K562 (cell line): Measurements from ENCODE around the gene STK31. TPM values are rescaled to one million over a fixed set of nuclear protein-coding genes. Genes with fewer than 3 reads are reported as not detected.

Experiments
- ATAC-seq: fragments of 200-7000 bp; cut with Tn5 transposase; 3 replicates; pipeline ENCODE4 v1.9.1; 2020; ENCODE audit warnings: moderate library complexity
- BruUV-seq: library from RNA; stranded (reverse); fragments of 400-500 nt; replicated peaks from 2 replicates; lab custom pipeline; 2021; lab: Mats Ljungman, UMichigan
- CTCF ChIA-PET: fragments of 300-600 bp; formaldehyde crosslinking; extraction: SDS; loops from one replicate; lab custom pipeline; 2021; ENCODE audit warnings: low intra/inter-chr PET ratio; lab: Yijun Ruan, JAX
- POLR2A ChIA-PET: fragments of 300-600, 350-650 bp; sonication (Branson Sonifier 250); formaldehyde crosslinking; extraction: SDS; loops from one replicate; lab custom pipeline; 2021; ENCODE audit warnings: antibody characterized with exemption, inconsistent platforms; lab: Yijun Ruan, JAX
- DNase-seq, 4 experiments: peaks; one replicate each; pipeline versions ENCODE4 v3.0.0 to v3.0.0-alpha.2; 2011 to 2018; ENCODE audit warnings: low spot score in 3 of 4, mixed read lengths in 3 of 4; ENCODE audit errors: extremely low read depth in 1 of 4
- FAIRE-seq: peaks from 2 replicates; lab custom pipeline; 2011; peaks lifted over from hg19 to GRCh38; lab: Jason Lieb, UNC
- H2AFZ ChIP-seq: 2 replicates; pipeline ENCODE4 v1.6.0; 2011; ENCODE audit warnings: low read depth, low read length, control low read depth, inconsistent platforms
- H3K27ac ChIP-seq: fragments of 200-600 bp; 3 replicates; pipeline ENCODE4 v1.8.0; 2011; ENCODE audit warnings: low read depth, mild to moderate bottlenecking, control low read depth, inconsistent platforms, low read length, moderate library complexity, mixed read lengths; ENCODE audit errors: extremely low read depth
- H3K27me3 ChIP-seq, 2 experiments: fragments of 300-600 bp in 1 of 2; 2 replicates in 1 of 2; 3 replicates in 1 of 2; pipeline versions ENCODE4 v1.6.0 to v1.8.0; 2011; ENCODE audit warnings: inconsistent platforms in 2 of 2, low read length in 2 of 2, mild to moderate bottlenecking in 1 of 2, mixed read lengths in 1 of 2, moderate library complexity in 1 of 2; ENCODE audit not compliant: control insufficient read depth in 2 of 2, insufficient read depth in 2 of 2
- H3K36me3 ChIP-seq: fragments of 300-600 bp; 3 replicates; pipeline ENCODE4 v1.8.0; 2011; ENCODE audit warnings: mild to moderate bottlenecking, low read length, inconsistent platforms; ENCODE audit not compliant: control insufficient read depth, insufficient read depth
- H3K4me1 ChIP-seq, 2 experiments: fragments of 200-600 bp in 1 of 2; replicated peaks in 1 of 2; 2 replicates in 1 of 2; 3 replicates in 1 of 2; pipeline versions ENCODE4 v1.5.1 to v1.8.0; 2011; ENCODE audit warnings: inconsistent platforms in 2 of 2, low read length in 2 of 2, mild to moderate bottlenecking in 1 of 2, mixed read lengths in 1 of 2, moderate library complexity in 1 of 2; ENCODE audit not compliant: control insufficient read depth in 2 of 2, insufficient read depth in 2 of 2
- H3K4me2 ChIP-seq: 2 replicates; pipeline ENCODE4 v1.6.1; 2011; ENCODE audit warnings: low read length, control low read depth, inconsistent platforms, mixed read lengths; ENCODE audit not compliant: insufficient read depth
- H3K4me3 ChIP-seq: fragments of 200-600 bp; sonication (generic), shearing (Covaris generic); 2 replicates; pipeline ENCODE4 v1.5.1; 2016; ENCODE audit warnings: control low read depth, inconsistent platforms
- H3K79me2 ChIP-seq: fragments of 200-600 bp; 3 replicates; pipeline ENCODE4 v1.8.0; 2011; ENCODE audit warnings: low read length, inconsistent platforms; ENCODE audit not compliant: control insufficient read depth, insufficient read depth
- H3K9ac ChIP-seq, 2 experiments: 2 replicates each; pipeline versions ENCODE4 v1.6.0 to v1.6.1; 2011; ENCODE audit warnings: low read depth in 2 of 2, low read length in 2 of 2, control low read depth in 1 of 2, inconsistent platforms in 1 of 2, mild to moderate bottlenecking in 1 of 2, mixed read lengths in 1 of 2; ENCODE audit not compliant: insufficient read depth in 1 of 2
- H3K9me1 ChIP-seq: one replicate; pipeline ENCODE4 v1.6.0; 2011; ENCODE audit warnings: inconsistent platforms, mild to moderate bottlenecking, low read length, moderate library complexity; ENCODE audit not compliant: control insufficient read depth, insufficient read depth
- H3K9me3 ChIP-seq: replicated peaks from 2 replicates; pipeline ENCODE4 v1.5.1; 2011; ENCODE audit warnings: low read depth, low read length, inconsistent platforms; ENCODE audit not compliant: control insufficient read depth, insufficient read depth
- H4K20me1 ChIP-seq: replicated peaks from 2 replicates; pipeline ENCODE4 v1.6.1; 2011; ENCODE audit warnings: low read length, inconsistent platforms, mixed read lengths; ENCODE audit not compliant: control insufficient read depth, insufficient read depth
- L3MBTL2 ChIP-seq: fragments of 450-650 bp; IDR thresholded peaks from 2 replicates; pipeline ENCODE4 v1.6.1; 2016; ENCODE audit warnings: mild to moderate bottlenecking, moderate library complexity
- MED1 ChIP-seq: sonication (generic); formaldehyde crosslinking; IDR thresholded peaks from 2 replicates; pipeline ENCODE4 v1.8.1; 2023; ENCODE audit warnings: missing genetic modification reagents, borderline replicate concordance
- NFRKB ChIP-seq: fragments of 450-650 bp; IDR thresholded peaks from 2 replicates; pipeline ENCODE4 v1.6.1; 2016; ENCODE audit warnings: low read depth
- PURB ChIP-seq: sonication (generic); formaldehyde crosslinking; IDR thresholded peaks from 2 replicates; pipeline ENCODE4 v1.9.0; 2021; ENCODE audit warnings: low read depth, mild to moderate bottlenecking, missing genetic modification reagents
- ZNF217 ChIP-seq: sonication (generic); formaldehyde crosslinking; IDR thresholded peaks from 2 replicates; pipeline ENCODE4 v1.8.0; 2022; ENCODE audit warnings: mild to moderate bottlenecking, missing genetic modification reagents
- ZNF507 ChIP-seq: conservative IDR thresholded peaks from 2 replicates; pipeline ENCODE4 v1.6.1; 2017; ENCODE audit warnings: missing genetic modification characterization, missing compliant biosample characterization
- ZNF586 ChIP-seq: fragments of 450-650 bp; formaldehyde crosslinking; conservative IDR thresholded peaks from 2 replicates; pipeline ENCODE4 v1.4.0; 2020; ENCODE audit warnings: mild to moderate bottlenecking, moderate library complexity
- ZSCAN32 ChIP-seq: fragments of 450-650 bp; formaldehyde crosslinking; IDR thresholded peaks from 2 replicates; pipeline ENCODE4 v1.4.0; 2020; ENCODE audit warnings: mild to moderate bottlenecking, moderate library complexity
- WGBS: fragments of 100-300 bp; shearing (Covaris generic); methylation state at CpG from one replicate; pipeline ENCODE4 v1.1.6; 2016; ENCODE audit warnings: low coverage, mixed read lengths; ENCODE audit not compliant: insufficient coverage; ENCODE audit errors: missing lambda C conversion rate; 5-methylcytosine and 5-hydroxymethylcytosine counted together
- in situ Hi-C: fragments of 300-500 bp; cut with MboI; formaldehyde crosslinking; loops from 4 replicates; pipeline ENCODE4 v1.15.0; 2018; ENCODE audit warnings: inconsistent platforms, mixed read lengths
- intact Hi-C: fragments of 100-400 bp; cut with micrococcal nuclease; formaldehyde crosslinking; loops from 2 replicates; pipeline ENCODE4 v1.14.2; 2022
- polyA plus RNA-seq, 8 experiments: library from polyadenylated mRNA; depleted of rRNA in 4 of 8; stranded (reverse) in 5 of 8; unstranded in 3 of 8; fragments of >200 nt; fragmentation: Nextera tagmentation in 2 of 8; fragmentation: Illumina TruSeq in 1 of 8; extraction: Ambion mirVana in 2 of 8; extraction: Trizol in 1 of 8; gene quantifications; 2 replicates each; pipeline versions ENCODE4 v1.2.1 to v1.2.3, GENCODE V29; 2011 to 2014; ENCODE audit warnings: inconsistent platforms in 1 of 8, missing spikeins in 1 of 8
- total RNA-seq, 7 experiments: library from RNA; depleted of rRNA in 6 of 7; stranded (reverse); fragments of >200 nt in 6 of 7; fragmentation: Illumina TruSeq in 2 of 7; extraction: Trizol in 2 of 7; gene quantifications; 2 replicates each; pipeline versions ENCODE4 v1.2.1 to v1.2.3, GENCODE V29; 2011 to 2021; ENCODE audit warnings: low replicate concordance in 1 of 7
- TF ChIP-seq, protein P1 (sequence below): sonication (generic); formaldehyde crosslinking; IDR thresholded peaks from 2 replicates; pipeline ENCODE4 v1.8.0; 2022; ENCODE audit warnings: mild to moderate bottlenecking, missing genetic modification reagents
- TF ChIP-seq, protein P2 (sequence below): IDR thresholded peaks from 2 replicates; pipeline ENCODE4 v1.6.1; 2016; ENCODE audit warnings: missing genetic modification characterization, missing compliant biosample characterization

Gene STK31
- total and polyA plus RNA-seq, 9 of the 15 experiments (the other 6 are each of a cell fraction or from before 2014, with no cell fraction given), result 0.09 to 1.2 (median 0.26) TPM

DNA sequence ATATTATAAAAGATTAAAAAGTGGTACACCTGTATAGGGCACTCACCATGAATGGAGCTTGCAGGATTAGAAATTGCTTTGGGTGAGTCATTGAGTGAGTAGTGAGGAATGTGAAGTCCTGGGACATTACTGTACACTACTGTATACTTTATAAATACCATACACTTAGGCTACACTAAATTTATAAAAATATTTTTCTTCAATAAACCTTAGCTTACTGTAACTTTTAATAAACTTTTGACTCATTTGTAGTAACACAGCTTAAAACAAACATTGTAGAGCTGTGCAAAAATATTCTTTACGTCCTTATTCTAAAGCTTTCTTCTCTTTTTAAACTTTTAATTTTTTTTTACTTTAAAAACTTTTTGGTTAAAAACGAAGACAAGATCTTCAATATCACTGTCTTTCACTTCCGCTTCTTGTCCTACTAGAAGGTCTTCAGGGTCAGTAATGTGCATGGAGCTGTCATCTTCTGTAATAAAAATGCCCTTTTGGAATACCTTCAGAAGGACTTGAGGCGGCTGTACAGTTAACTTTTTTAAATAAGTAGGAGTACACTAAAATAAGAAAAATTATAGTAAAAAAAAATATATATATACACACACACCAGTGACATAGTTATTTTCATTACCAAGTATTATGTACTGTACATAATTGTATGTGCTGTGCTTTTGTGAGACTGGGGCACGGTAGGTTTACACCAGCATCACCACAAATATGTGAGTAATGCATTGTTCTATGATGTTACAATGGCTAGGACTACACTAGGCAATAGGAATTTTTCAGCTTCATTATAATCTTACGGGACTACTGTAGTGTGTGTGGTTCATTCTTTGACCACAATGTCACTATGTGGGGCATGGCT is 3.5 kb downstream of the STK31 start:
- CTCF ChIA-PET, result interaction anchor here (0.6 to 4.8 kb wide), 6 partner anchors 16 to 529 kb away, joined by 3 to 73 read pairs (median 8); no protein-coding TSS in a partner anchor
- in situ Hi-C loops, result loop anchor here (25.0 kb wide), 1 partner anchor 451 kb away; no protein-coding TSS in a partner anchor
- no peak overlapping the region for H3K4me2 ChIP-seq

More for the DNA sequence above, 3.5 kb downstream of the STK31 start:
- no peak for ATAC-seq
- POLR2A ChIA-PET, result no interaction called here
- no peaks in the 10 kb centered on the region for H3K79me2 ChIP-seq
- no peaks in the 10 kb centered on the region for H3K4me1 ChIP-seq
- WGBS, result 17% methylated on average over 6 of the region's 6 CpGs
- no peak overlapping the region for H3K9ac ChIP-seq
- TF ChIP-seq L3MBTL2 (no peak), NFRKB (no peak), MED1 (CRISPR knock-in tag) (no peak), ZNF586 (CRISPR knock-in tag) (no peak), ZNF507 (tag) (no peak), PURB (no peak), ZNF217 (CRISPR knock-in tag) (no peak), ZSCAN32 (CRISPR knock-in tag) (no peak)
- TF ChIP-seq, protein P1, sequence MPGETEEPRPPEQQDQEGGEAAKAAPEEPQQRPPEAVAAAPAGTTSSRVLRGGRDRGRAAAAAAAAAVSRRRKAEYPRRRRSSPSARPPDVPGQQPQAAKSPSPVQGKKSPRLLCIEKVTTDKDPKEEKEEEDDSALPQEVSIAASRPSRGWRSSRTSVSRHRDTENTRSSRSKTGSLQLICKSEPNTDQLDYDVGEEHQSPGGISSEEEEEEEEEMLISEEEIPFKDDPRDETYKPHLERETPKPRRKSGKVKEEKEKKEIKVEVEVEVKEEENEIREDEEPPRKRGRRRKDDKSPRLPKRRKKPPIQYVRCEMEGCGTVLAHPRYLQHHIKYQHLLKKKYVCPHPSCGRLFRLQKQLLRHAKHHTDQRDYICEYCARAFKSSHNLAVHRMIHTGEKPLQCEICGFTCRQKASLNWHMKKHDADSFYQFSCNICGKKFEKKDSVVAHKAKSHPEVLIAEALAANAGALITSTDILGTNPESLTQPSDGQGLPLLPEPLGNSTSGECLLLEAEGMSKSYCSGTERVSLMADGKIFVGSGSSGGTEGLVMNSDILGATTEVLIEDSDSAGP (CRISPR knock-in tag), result no peak
- TF ChIP-seq, protein P2, sequence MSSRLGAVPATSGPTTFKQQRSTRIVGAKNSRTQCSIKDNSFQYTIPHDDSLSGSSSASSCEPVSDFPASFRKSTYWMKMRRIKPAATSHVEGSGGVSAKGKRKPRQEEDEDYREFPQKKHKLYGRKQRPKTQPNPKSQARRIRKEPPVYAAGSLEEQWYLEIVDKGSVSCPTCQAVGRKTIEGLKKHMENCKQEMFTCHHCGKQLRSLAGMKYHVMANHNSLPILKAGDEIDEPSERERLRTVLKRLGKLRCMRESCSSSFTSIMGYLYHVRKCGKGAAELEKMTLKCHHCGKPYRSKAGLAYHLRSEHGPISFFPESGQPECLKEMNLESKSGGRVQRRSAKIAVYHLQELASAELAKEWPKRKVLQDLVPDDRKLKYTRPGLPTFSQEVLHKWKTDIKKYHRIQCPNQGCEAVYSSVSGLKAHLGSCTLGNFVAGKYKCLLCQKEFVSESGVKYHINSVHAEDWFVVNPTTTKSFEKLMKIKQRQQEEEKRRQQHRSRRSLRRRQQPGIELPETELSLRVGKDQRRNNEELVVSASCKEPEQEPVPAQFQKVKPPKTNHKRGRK (tag), result no peak
- H3K9me1 ChIP-seq, result no peaks in the 10 kb centered on the region
- no peak for FAIRE-seq
- no peaks in the 10 kb centered on the region for H3K9me3 ChIP-seq
- no peak for DNase-seq
- intact Hi-C loops, result loop anchor here (2.0 to 10.0 kb wide), 4 partner anchors 17 to 437 kb away; no protein-coding TSS in a partner anchor
- peaks cover 0 to 6% of the 10 kb centered on the region in 2 experiments; a peak in 2 of 5 replicates for H3K27me3 ChIP-seq
- no peak overlapping the region for H3K4me3 ChIP-seq
- no peaks in the 10 kb centered on the region for H4K20me1 ChIP-seq
- BruUV-seq, result no TSS peak
- H3K36me3 ChIP-seq, result no peaks in the 10 kb centered on the region
- no peak overlapping the region for H2AFZ ChIP-seq
- H3K27ac ChIP-seq, result no peak overlapping the region
